Mammary microvascular endothelial cell (primary cell): ENCODE data around the gene MRPL54. TPM values are rescaled to one million over a fixed set of nuclear protein-coding genes. Genes with fewer than 3 reads are reported as not detected.

Experiments used
- total RNA-seq: library from RNA; depleted of rRNA; stranded (reverse); fragments of >200 nt; gene quantifications from 2 replicates; pipeline ENCODE4 v1.2.3, GENCODE V29; 2015

MRPL54 gene
- 106 and 140 TPM in 2 replicates for total RNA-seq

GRCh38 chr19:3762501-3763459, at the start of gene MRPL54:
Gene MRPL54, plus strand, starts transcription at chr19:3762682. Its CDS starts 19 bp downstream, at chr19:3762701.

GRCh38 chr19:3761382-3762129, 926 bp upstream of the MRPL54 start, which contains the start of gene APBA3:
Gene APBA3, minus strand, starts transcription at chr19:3761692. Its CDS starts 1,428 bp downstream, at chr19:3760264.

GRCh38 chr19:3771906-3772455, 9.5 kb downstream of the MRPL54 start, which contains the start of gene RAX2:
Gene RAX2, minus strand, starts transcription at chr19:3772228. Its CDS starts 486 bp downstream, at chr19:3771742.

DNA sequence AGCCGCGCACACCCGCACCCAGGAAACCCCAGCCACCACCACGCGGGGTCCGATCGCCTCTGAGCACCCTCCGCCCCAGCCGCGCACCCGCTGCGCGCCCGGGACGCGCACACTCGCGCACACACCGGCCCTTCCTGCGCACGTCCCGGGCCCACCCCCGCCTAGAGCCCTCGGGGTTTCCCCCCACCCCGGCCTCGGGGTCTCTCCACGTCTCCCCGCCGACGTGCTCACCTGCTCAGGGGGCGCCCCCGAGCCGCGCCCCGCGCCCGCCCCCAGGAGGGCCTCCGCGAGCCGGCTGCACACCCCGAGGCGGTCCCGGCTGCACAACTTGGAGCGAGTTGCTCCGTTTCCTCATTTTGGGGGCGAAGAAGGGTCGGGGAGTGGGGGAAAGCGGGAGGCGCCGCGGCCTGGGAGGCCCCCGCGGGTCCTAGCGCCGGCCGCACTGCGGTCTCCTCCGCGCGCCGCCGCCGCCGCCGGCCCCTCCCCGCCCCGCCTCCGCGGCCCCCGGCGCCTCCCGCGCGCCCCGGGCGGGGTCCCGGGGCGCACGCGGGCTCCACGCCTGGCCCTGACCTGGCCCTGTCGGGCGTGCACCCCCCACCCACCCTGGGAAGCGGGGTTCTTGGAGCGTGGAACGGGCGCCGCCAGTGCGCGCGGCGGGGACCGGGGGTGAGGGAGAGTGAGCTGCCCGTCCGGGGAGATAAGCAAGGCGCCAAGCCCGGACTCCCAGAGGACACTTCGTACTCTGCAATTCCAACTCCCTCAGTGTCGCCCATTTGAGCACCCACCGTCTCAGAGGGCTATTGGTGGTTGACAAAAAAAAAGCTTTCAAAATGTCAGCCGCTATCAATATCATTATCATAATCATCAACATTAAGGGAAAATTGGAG, 23.7 kb downstream of the MRPL54 start, which contains the start of gene MATK:
MATK (minus strand) TSS at position 444 of the 887 bp plus-strand sequence. CDS start 1,246 bp downstream, outside the sequence.

Other genes starting within 250 kb of the MRPL54 start
- gene TEKTIP1, start 223.5 kb upstream of the MRPL54 start, total RNA-seq, result not detected in 2 replicates
- 92.6 and 116 TPM in 2 replicates for gene MFSD12, start 205.1 kb upstream of the MRPL54 start, total RNA-seq
- gene HMG20B, start 189.7 kb upstream of the MRPL54 start, total RNA-seq, result 131 and 144 TPM in 2 replicates
- gene GIPC3, start 177.2 kb upstream of the MRPL54 start, total RNA-seq, result 1.4 TPM in 2 replicates
- gene TBXA2R, start 155.8 kb upstream of the MRPL54 start, total RNA-seq, result 8.5 and 9.3 TPM in 2 replicates
- gene CACTIN, start 135.9 kb upstream of the MRPL54 start, total RNA-seq, result 37.7 and 40.2 TPM in 2 replicates
- 33.5 and 38.7 TPM in 2 replicates for gene PIP5K1C, start 62.2 kb upstream of the MRPL54 start, total RNA-seq
- gene TJP3, start 54.3 kb upstream of the MRPL54 start, total RNA-seq, result not detected in 2 replicates
- gene APBA3, start 990 bp upstream of the MRPL54 start, total RNA-seq, result 29.8 and 35.5 TPM in 2 replicates
- gene RAX2, start 9.5 kb downstream of the MRPL54 start, total RNA-seq, result not detected in 2 replicates
- not detected in 2 replicates for gene MATK, start 23.7 kb downstream of the MRPL54 start, total RNA-seq
- not detected in 2 replicates for gene ZFR2, start 106.4 kb downstream of the MRPL54 start, total RNA-seq
- not detected in 2 replicates for gene ATCAY, start 118.0 kb downstream of the MRPL54 start, total RNA-seq
- gene NMRK2, start 170.4 kb downstream of the MRPL54 start, total RNA-seq, result not detected in 2 replicates
- 97.1 and 115 TPM in 2 replicates for gene DAPK3, start 208.4 kb downstream of the MRPL54 start, total RNA-seq
- 1,607 and 1,802 TPM in 2 replicates for gene EEF2, start 222.8 kb downstream of the MRPL54 start, total RNA-seq
- gene PIAS4, start 245.1 kb downstream of the MRPL54 start, total RNA-seq, result 31.6 and 31.8 TPM in 2 replicates